Medulla oblongata (tissue), 1 donor: ENCODE results near the gene RRAD.
A peak's percentile ranks its signal among the peaks of the same experiment; 100 is the strongest.

Source experiments
- DNase-seq: peaks from one replicate; pipeline ENCODE4 v3.0.0-alpha.2; 2015; ENCODE audit errors: extremely low spot score

The RRAD gene

DNA sequence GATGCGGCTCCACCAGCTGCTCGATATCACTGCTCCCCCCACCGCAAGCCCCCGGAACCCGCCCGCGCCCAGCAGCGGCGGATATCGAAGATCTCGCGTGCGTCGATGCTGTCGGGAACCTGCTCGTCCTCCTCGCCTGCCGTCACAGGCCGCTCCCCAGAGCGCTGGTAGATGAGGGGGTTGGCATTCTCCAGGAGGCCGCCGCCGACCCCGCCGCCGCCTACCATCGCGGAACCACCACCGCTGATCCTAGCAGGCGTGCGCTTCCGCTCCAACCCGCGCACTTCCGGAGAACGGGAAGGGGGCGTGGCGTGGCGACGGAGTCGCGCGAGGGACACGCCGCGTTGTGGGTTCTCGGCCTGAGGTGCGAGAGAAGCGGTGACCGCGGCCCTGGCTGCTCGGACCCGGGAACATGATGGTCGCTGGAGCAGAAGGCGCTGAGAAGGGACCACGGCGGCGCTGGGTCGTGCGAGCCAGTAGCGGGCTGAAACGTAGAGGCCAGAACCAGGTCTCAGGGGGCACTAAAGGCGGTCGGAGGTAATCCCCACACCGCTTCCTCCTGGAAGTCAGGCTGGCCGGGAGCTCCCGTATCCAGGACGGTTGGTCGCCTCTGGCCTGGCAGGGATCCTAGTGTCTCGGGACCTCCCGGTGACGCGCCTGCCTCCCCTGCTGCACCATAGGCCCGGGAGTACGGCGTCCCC lies 9.0 kb upstream of the RRAD start, which contains the start of gene CIAO2B:
CIAO2B (minus strand) TSS at position 265 of the 701 bp plus-strand sequence; CDS start at position 227, 38 bp downstream.
- peak; percentile 87 for DNase-seq

DNA sequence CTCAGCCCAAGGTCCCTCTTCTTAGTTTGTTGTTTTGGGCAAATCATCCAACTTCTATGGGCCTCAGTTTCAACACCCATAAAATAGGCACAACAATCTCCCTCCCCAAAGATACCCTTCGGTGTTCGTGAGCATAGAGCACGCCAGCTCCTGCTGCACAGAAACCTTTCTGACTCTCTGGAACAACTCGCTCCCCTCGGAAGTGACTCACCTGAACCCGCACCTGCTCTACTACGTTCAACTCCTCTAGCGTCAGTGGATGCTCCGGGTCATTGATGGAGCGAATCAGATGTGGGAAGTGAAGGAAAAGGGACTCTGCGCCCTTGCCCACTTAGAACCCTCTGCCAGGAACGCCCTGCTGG lies 8.4 kb upstream of the RRAD start:
- DNase-seq, result no peak

DNA sequence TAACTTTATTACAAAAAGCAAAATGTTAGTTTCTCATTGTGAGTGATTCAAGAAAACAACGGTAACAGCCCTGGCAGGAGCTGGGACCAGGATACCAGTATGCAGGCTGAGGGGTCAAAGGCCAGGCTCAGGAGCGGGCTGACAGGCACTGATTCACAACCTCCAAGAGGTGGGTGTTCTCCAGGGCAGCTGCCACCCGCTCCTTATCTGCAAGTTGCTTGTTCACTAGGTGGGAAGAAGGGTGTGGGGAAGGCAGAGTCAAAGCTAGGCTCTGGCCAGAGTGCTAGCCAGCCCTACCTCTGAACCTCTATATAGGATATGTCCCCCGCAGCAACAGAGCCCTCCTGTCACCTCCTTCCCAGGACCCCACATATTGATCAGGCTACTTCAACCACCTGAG lies 6.7 kb upstream of the RRAD start:
- no peak for DNase-seq

DNA sequence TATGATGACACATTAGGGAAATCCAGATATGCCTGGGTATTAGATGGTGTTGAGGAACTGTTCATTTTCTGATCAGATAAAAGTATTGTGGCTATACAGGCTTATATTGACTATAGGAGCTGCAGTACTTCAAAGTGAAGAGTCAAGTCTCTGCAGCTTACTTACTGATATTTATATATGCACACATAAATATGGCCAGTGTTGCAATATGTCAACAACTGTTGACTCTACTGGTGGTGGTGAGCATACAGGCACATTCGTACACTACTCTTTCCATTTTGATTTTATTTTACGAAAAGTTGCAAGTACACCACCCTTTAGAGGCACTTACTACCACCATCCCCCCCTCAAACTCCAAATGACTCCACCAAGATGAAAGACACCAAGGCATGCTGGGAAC lies 6.3 kb upstream of the RRAD start:
- DNase-seq, result no peak

DNA sequence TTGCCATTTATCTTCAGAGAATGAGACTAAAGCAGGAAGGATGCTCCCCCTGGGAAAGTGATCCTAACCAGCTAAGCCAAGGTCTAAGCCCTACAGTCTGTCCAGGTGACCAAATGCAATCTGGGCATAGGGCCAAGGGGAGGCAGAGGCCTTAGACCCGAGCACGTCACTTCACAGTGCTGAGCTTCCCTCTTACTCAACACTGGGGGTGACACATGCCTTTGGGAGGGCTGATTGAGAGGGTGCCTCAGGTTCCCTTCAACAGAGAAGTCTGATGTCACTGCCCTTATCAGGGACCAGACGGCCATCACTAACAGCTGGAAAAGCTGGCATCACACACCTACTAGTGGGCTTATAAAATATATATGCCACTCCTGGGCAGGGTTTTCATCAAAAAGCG lies 4.9 kb upstream of the RRAD start:
- DNase-seq, result no peak

DNA sequence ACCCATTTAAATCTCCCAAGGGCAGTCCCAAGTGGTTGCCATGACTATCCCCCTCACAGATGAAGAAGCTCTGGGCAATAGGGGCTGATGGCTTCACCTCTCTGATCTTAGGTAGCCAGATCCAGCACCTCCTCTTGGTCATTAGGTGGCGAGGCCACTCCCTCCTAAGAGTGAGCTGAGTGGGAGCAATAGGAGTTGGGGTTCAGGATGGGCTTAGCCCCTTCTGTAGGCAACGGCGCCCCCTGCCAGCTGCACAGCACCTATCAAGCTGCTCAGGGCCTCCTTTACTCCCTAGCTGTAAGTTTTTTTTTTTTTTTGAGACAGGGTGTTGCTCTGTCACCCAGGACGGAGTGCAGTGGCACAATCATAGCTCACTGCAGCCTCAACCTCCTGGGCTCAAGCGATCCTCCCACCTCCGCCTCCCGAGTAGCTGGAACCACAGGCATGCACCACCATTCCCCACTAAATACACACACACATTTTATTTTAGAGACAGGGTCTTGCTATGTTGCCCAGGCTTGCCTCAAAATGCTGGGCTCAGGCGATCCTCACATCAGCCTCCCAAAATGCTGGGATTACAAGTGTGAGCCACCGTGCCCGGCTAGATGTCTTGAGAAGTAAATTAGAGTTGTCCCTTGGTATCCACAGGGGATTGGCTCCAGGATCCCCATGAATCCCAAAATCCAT lies 3.5 kb upstream of the RRAD start:
- no peak for DNase-seq

DNA sequence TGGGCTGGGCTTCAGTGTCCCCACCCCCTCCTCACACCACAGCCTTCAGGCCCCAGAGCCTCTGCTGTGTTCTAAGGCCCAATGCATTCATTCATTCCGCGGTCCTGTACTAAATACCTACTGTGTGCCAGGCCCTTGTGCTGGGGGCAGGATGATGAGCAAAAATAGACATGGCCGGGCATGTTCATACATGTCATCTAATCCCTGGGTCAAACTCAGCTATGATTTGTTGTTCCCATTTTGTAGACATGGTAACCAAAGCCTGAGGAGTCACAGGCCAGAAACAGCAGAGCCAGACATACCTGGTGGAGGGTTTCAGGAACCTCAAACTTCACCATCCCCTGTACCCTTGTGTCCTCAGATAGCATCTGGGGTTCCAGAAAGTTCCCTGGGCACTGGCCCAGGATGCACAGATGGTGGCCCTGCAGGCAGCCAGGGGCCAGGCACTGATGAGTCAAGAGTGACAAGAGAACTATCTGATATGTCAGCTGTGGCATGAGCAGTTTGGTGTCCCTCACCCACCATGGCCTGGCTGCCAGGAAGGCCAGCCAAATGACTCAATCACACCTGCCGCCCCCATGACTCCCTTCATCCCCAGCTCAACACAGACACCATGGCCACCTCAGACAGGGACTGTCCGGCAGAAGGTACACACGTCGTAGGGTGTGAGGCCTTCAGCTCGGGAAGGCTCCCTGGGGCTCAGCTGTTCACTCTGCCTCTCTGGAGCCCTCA lies 2.7 kb upstream of the RRAD start:
- DNase-seq, result no peak

DNA sequence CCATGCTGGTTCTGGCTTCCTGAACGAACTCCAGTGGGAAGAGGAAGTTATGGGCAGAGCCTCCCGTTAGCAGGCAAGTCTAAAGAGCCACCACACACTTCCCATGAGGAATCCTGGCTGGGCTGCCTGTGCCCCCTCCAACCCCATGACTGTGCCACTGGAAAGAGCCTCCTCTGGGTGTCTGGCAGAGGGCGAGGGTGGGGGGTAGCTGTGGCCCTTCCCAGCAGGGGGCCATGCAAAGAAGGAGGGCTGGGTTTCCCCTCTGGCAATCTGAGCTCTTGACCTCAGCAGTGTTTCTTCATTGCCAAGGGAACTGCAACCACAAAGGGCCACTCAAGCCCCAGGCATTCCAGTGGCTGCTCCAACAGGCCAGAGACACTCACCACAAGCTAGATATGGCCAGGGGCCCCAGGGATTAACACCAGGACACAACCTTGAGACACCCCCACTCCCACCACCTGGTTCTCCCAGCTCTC lies 1.7 kb upstream of the RRAD start:
- no peak for DNase-seq

DNA sequence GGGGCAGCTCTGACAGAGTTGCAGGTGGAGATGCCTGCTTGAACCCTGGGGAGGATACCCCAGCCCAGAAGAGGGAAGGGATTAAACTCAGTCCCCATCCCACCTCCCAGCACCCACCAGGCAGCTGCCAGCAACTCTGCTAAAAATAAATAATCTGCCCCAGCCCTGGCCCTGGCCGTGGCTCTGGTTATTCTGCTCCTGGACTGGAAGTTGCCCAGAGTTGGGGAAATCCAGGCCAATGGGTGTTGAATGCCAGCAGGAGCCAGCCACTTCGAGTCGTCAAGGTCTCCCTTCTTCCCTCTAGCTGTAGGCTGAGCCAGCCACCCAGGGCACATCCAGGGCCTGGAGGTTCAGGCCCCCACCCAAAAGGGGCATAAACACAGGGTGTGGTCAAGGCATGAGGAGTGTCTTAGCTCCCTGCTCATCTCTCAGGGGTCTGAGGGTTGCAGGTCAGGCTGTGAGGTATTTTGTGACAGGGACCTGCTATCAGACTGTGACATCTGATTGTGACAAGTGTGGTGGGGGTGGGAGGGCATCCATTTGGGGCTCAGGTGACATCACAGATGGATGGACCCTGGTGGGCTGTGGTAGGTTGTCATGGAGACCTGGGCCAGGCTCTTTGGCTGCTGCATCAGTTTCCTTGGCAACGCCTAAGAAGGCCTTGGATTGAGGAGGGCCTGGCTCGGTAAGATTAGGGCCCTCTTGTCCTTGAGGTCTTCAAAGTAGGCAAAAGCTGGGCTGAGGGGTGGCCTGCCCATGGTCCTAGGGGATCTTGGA lies 1.0 kb upstream of the RRAD start:
- peak; percentile 59 for DNase-seq

DNA sequence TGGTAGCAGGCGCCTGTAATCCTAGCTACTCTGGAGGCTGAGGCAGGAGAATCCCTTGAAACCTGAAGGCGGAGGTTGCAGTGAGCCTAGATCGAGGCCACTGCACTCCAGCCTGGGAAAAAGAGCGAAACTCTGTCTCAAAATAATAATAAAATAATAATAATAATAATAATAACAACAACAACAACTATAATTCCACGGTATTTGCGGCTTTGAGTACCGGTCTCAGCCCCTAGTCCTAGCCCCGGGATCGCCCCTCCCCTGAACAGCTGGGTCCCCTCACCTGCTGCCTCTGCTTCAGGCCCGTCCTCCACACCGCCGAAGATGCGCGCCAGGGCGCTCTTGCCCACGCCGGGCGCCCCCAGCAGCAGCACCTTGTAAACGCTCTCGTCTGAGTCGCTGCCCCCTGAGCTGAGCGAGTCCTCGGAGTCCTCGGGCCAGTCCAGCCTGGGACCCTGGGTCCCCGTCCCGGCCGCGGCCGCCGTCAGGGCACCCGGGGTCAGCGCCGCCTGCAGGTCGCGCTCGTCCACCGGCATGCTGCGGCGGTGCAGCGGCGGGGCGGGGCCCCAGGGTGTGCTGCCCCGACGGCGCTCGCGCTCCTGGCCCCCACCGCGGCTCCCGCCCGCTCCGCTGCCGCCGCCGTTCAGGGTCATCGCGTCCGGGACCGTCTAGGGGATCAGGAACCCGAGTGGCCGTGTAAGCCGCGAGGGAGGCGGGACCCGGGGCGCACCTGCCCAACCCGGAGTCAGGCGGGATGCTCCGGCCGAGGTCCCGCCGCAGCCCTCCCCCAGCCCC lies 611 bp downstream of the RRAD start:
- DNase-seq, result no peak

DNA sequence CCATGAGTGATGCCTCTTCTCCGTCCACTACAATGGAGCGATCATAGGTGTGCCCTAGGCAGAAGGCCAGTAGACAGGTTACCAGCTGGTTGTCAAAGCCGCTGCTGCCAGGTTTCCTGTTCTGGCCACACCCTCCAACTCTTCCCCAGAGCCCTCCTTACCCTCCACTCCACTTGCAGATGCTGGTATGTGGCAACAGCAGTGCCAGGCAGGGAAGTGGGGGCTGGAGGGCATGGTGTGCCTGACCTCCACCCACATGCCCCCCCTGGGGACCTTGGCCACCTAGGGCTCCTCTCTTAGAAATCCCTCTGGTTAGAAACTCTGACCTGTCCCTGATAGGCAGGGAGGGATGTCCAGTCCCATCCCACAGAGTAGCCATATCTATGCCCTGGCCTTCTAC lies 1.5 kb downstream of the RRAD start:
- DNase-seq, result no peak

DNA sequence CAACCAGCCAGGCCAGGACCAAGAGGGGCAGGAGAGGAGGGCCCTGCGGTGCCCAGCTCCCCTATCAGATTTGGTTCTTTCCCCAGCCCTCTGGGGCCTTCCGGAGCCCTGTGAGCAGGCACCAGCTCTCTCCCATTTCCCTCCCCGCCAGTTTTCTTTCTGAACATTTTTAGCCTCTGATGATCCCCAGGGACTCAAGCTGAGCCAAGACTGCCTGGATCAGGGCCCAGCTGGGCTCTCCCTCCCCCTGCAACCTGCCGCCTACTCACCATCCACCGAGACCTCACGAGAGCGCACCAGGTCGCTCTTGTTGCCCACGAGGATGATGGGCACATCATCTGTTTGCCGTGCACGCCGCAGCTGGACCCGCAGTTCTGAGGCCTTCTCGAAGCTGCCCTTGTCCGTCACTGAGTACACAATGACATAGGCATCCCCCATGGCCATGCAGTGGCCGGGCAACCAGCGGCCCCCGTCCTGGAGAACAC lies 2.0 kb downstream of the RRAD start:
- DNase-seq, result peak; percentile 47

DNA sequence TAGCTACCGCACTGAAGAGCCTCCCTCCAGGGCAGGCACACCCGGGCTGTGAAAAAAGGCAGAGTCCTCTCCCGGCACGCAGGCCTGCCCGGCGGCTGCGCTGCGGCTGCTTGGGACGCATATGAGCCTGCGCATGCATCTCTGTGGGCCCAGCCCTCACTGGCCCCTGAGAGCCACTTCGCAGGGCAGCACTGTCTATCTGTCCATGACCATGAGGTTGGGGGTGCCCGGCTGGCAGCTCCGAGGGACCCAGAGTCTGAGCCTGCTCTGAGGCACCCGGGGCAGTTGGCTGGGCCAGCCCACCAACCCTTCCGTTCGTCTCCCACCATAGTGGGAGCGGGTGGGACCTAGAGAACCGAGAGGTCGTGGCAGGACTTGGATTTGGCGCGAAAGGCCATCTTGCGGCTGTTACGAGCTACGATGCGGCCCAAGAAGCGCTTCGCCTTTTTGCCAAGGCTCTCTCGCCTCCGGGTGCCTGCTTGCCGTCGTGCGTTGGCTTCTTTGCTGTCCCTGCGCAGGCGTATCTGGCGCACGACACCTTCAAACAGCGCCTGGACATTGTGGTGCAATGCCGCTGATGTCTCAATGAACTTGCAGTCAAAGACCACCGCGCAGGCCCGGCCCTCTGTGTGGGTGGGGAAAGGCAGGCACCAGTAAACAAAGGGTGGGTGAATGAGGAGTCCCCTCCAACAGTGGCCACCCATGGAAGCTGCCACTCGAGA lies 3.4 kb downstream of the RRAD start:
- no peak for DNase-seq

DNA sequence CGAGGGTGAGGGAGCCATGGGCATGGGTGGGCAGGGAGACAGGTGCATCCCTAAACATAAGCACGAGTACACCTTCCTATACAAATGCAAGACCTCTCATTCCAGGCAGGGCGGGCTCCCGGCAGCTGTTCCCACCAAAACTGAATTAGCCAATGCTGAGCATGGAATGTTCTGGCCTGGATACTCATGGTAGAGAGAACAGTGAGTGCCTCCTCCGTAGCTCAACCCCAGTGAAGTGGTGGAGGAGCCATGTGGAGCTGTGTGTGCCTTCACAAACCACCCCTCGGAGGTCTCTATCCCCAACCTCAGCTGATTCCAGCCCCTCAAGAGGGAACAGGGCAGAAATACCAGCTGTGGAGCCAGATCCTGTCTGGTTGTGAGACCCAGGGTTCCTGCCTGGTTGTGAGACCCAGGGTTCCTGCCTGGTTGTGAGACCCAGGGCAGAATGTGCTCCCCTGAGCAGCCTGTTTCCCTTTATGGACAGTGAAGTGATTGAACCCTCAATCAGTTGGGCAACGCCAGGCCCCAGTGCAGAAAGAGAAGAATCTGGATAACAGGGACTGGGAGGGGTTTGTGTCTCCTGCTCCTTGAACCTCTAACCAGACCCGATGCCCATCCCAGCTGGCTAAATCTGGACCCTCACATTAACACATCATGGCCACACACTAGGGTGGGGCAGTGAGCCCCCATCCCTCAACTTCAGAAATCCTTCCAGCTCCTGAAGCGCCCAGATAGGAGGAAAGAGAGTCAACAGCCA lies 4.2 kb downstream of the RRAD start:
- DNase-seq, result no peak

DNA sequence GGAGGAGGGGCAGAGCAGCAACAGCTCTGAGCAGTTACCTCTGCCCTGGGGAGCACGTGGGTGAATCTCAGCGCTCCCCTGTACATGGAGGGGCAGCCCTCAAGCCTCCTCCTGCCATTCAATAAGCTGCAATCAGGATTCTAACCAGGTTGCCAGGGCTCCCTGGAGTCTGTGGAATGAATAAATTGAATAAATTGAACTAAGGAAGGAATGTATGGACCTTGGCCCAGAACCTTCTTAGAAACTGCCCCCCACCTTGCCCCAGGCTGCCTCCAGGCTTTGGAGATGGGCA lies 5.1 kb downstream of the RRAD start:
- no peak for DNase-seq

DNA sequence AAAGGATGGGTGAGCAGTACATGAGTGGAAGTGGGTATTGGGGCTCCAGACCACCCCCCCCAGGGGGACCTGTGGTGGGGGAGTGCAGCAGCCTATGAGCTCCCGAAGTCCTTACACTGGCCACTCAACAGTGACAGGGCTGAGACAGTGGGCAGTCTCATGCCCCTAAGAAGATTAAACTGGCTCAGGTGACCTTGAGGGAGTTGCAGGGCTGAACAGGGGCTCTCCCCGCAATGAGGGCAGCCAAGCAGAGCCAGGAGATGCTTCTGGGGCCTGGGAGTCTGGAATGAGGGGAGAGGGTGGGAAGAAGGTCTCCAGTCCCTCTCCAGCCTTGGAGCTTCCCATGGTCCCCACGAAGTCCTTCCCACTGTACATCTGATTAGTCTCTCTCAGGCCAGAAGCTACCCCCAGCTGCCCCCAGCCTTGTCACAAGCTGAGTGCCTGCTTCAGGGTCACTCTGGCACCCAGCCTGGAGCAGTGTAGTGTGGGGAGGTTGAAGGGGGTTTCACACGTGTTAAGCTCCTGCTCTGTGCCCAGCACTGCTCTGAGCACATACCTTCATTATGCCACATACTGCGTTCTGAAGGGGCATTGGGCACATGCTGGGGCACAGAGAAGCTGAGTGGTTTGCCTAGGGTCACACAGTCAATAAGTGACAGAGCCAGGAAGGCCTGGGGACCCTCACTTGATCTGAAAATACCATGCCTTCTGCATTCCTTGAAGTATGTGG lies 5.6 kb downstream of the RRAD start:
- DNase-seq, result no peak

DNA sequence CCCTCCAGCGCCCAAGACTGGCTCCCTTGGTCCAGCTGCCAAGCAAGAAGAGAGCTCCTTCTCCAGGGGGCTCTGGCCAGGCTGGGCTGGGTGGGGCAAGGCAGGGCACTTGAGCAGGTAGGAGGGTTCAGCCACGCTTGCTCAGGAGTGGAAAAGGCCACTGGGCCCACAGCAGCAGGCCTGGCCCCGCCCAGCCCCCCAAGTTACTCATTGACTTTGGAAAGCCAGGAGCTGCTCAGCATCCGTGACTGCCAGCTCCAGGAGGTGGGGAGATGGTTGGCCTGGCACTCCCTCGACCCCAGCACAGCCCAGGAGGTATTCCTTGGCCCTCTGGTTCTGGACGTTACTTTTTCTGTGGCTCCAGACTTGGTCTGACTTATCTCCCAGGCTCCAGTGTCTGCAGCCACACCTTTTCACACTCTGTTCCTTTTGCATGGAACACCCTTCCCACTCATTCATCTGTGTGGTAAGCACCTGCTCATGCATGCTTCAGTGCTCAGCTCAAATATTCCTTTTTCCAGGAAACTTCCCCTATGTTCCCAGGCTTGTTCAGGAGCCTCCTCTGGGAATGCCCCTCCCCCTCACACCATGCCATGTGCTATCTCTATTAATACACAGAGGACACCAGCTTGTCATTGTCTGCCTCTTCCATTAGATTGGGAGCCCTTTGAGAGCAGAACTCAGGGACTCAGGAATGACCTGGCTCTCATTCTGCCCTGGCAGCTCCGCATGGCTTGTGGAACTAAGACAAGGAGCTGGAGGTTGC lies 6.3 kb downstream of the RRAD start, which contains the start of gene CDH16:
CDH16 (minus strand) TSS at position 83 of the 766 bp plus-strand sequence. CDS start 820 bp downstream, outside the sequence.
- DNase-seq, result no peak

DNA sequence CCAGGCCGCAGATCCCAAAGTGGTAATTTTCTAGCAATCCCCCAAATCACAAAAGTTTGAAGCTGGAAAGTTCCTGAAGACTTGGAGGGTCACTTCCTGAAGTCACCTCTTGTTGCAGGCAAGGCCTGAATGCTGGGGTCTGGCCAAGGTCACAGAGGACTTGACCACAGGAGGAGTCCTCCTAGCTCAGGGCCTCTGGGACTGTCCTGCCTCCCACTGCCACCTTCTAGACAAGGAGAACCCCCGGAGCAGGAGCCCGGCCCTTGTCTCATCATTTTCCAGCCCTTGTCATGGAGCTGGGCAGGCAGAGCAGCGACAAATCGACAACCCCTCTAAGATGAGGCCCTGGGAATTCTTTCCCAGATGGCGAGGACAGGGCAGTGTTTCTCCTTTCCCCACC lies 7.0 kb downstream of the RRAD start:
- no peak for DNase-seq
